Measurements from ENCODE around the gene RIC1. TPM values are rescaled to one million over a fixed set of nuclear protein-coding genes. Genes with fewer than 3 reads are reported as not detected.

Gene RIC1
- total and polyA plus RNA-seq, 2 of the 8 experiments (the other 6 are each of a cell fraction or from before 2014, with no cell fraction given): 10.7 to 24.5 TPM

DNA sequence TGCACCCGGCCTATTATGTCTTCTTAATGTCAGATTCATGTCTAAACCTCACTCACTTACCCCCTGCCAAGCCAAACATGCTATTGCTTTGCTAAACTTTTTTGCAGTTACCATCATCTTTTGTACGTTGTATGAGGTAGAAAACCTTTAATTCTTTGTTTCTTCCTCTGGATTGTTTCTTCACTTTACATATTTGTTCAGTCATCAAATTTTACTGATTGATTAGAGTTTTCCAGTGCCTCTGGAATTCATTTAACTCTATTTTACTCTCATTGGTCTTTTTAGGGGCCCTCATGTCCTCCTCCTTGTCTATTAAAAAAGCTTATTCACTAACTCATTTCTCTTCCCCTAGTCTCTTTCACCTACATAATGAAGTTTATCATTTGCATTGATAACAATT lies 67.0 kb downstream of the RIC1 start:
- POLR2A ChIA-PET (ENCODE audit: partially characterized antibody): no interaction called here
- TF ChIP-seq SIX5 (IDR thresholded peaks at IDR 0.05; ENCODE audit: low read depth, low read length) (no peak), CBX5 (IDR thresholded peaks at IDR 0.05; ENCODE audit: low read depth, low read length) (no peak), POLR2AphosphoS5 (IDR thresholded peaks at IDR 0.05; ENCODE audit: low read depth, low read length) (no peak), SP2 (IDR thresholded peaks at IDR 0.05; ENCODE audit: low read length) (no peak), ASH2L (IDR thresholded peaks at IDR 0.05; ENCODE audit: low read length) (no peak), BCL11A (IDR thresholded peaks at IDR 0.05; ENCODE audit: low read depth in 2 of 2, low read length in 2 of 2) (no peak), TAF1 (IDR thresholded peaks at IDR 0.05; ENCODE audit: low read depth, low read length) (no peak), BRCA1 (IDR thresholded peaks at IDR 0.05; ENCODE audit: low read depth, low read length) (no peak), GABPA (IDR thresholded peaks at IDR 0.05; ENCODE audit: borderline replicate concordance, insufficient read depth, low read length) (no peak), NRF1 (IDR thresholded peaks at IDR 0.05; ENCODE audit: low read depth, low read length) (no peak), JUND (IDR thresholded peaks at IDR 0.05; ENCODE audit: low read length) (no peak), EZH2 (IDR thresholded peaks at IDR 0.05; ENCODE audit: low read depth, low read length, severe bottlenecking) (no peak)
- TF ChIP-seq, protein P1, sequence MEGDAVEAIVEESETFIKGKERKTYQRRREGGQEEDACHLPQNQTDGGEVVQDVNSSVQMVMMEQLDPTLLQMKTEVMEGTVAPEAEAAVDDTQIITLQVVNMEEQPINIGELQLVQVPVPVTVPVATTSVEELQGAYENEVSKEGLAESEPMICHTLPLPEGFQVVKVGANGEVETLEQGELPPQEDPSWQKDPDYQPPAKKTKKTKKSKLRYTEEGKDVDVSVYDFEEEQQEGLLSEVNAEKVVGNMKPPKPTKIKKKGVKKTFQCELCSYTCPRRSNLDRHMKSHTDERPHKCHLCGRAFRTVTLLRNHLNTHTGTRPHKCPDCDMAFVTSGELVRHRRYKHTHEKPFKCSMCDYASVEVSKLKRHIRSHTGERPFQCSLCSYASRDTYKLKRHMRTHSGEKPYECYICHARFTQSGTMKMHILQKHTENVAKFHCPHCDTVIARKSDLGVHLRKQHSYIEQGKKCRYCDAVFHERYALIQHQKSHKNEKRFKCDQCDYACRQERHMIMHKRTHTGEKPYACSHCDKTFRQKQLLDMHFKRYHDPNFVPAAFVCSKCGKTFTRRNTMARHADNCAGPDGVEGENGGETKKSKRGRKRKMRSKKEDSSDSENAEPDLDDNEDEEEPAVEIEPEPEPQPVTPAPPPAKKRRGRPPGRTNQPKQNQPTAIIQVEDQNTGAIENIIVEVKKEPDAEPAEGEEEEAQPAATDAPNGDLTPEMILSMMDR (IDR thresholded peaks at IDR 0.05; ENCODE audit: control extremely low read depth in 1 of 3, insufficient read depth in 1 of 3, low read depth in 1 of 3, low read length in 3 of 3): no peak

More for the DNA sequence above, 67.0 kb downstream of the RIC1 start:
- H3K4me3 ChIP-seq (ENCODE audit: extremely low read depth in 1 of 4, insufficient read depth in 2 of 4, low read depth in 3 of 4, low read length in 4 of 4): no peak overlapping the region
- no peak overlapping the region for H3K4me2 ChIP-seq (ENCODE audit: insufficient read depth in 1 of 2, low read depth in 2 of 2, low read length in 2 of 2)
- H4K5ac ChIP-seq (ENCODE audit: insufficient read length, low read depth, low read length): no peak overlapping the region
- no peak overlapping the region for H2BK15ac ChIP-seq (ENCODE audit: low read length)
- H3K18ac ChIP-seq (ENCODE audit: extremely low read depth, low read length): no peak overlapping the region
- no peak overlapping the region for H2BK120ac ChIP-seq (replicated peaks; ENCODE audit: low read depth, low read length)
- no peak overlapping the region for H3K14ac ChIP-seq (ENCODE audit: insufficient read length)
- no peaks in the 10 kb centered on the region for H3K36me3 ChIP-seq (ENCODE audit: control insufficient read depth in 2 of 4, insufficient read depth in 4 of 4, low read length in 3 of 4)
- CTCF ChIA-PET (ENCODE audit: partially characterized antibody): interaction anchor here (0.7 to 1.0 kb wide), 2 partner anchors 20 to 510 kb away, joined by 3 to 4 read pairs; no protein-coding TSS in a partner anchor
- H3K56ac ChIP-seq (replicated peaks; ENCODE audit: insufficient read length, low read depth, low read length): no peak overlapping the region
- H4K91ac ChIP-seq (replicated peaks; ENCODE audit: insufficient read length, low read length): no peak overlapping the region
- H3K9me3 ChIP-seq (ENCODE audit: insufficient read depth in 2 of 2, low read depth in 1 of 2, low read length in 1 of 2): no peaks in the 10 kb centered on the region
- no peak overlapping the region for H2AK5ac ChIP-seq (ENCODE audit: low read depth, low read length)
- no peak overlapping the region for H2BK12ac ChIP-seq (ENCODE audit: low read depth, low read length)
- no peak overlapping the region for H3K4ac ChIP-seq (replicated peaks; ENCODE audit: insufficient read length, low read depth, low read length)
- H3K27ac ChIP-seq (ENCODE audit: low read depth, low read length): no peak overlapping the region
- no peaks in the 10 kb centered on the region for H3K27me3 ChIP-seq (replicated peaks in 1 of 4; ENCODE audit: control insufficient read depth in 3 of 4, extremely low read depth in 1 of 4, insufficient read depth in 3 of 4, low read length in 3 of 4)
- H2BK20ac ChIP-seq (ENCODE audit: low read length): no peak overlapping the region
- FAIRE-seq (no peak), DNase-seq (ENCODE audit: low read depth in 1 of 2, low spot score in 2 of 2) (no peak)
- no peak overlapping the region for H3K9ac ChIP-seq (replicated peaks in 1 of 4; ENCODE audit: extremely low read depth in 1 of 4, low read depth in 3 of 4, low read length in 3 of 4)
- H2AFZ ChIP-seq (ENCODE audit: low read length): no peak overlapping the region
- no peaks in the 10 kb centered on the region for H3K4me1 ChIP-seq (replicated peaks in 1 of 4; ENCODE audit: control insufficient read depth in 3 of 4, insufficient read depth in 4 of 4, low read length in 3 of 4)
- H4K8ac ChIP-seq (ENCODE audit: extremely low read depth, insufficient read depth, low read length): no peak overlapping the region
- no peaks in the 10 kb centered on the region; the same call in 1 of the 2 replicates for H3K79me1 ChIP-seq (ENCODE audit: low read depth, low read length)
- no peak overlapping the region for H2BK5ac ChIP-seq (ENCODE audit: low read depth, low read length)
- H3K79me2 ChIP-seq (ENCODE audit: control insufficient read depth in 1 of 2, insufficient read depth in 2 of 2, low read length in 2 of 2): no peaks in the 10 kb centered on the region
- H3K23me2 ChIP-seq (ENCODE audit: low read depth, low read length): no peaks in the 10 kb centered on the region
- 95% methylated on average over 2 of the region's 2 CpGs; no CpG with 5 or more reads in 1 of the 2 experiments for WGBS, 2 experiments (ENCODE audit: extremely low coverage in 1 of 2, insufficient coverage in 1 of 2, insufficient read length in 1 of 2, insufficient replicate concordance in 2 of 2, low coverage in 1 of 2, low lambda C conversion rate in 2 of 2, missing lambda C conversion rate in 1 of 2)
- H3K23ac ChIP-seq (ENCODE audit: insufficient read length): no peak overlapping the region
- H4K20me1 ChIP-seq (replicated peaks in 1 of 2; ENCODE audit: control insufficient read depth in 1 of 2, insufficient read depth in 2 of 2, low read length in 2 of 2): no peaks in the 10 kb centered on the region
